DMS 273 treated with DMSO at 0.1 percent for 48 hours (cell line): ENCODE data around the gene GNAL.

ENCODE experiments used
- DNase-seq: peaks from one replicate; lab custom pipeline; 2025; lab: John Stamatoyannopoulos, UW

The GNAL gene

DNA sequence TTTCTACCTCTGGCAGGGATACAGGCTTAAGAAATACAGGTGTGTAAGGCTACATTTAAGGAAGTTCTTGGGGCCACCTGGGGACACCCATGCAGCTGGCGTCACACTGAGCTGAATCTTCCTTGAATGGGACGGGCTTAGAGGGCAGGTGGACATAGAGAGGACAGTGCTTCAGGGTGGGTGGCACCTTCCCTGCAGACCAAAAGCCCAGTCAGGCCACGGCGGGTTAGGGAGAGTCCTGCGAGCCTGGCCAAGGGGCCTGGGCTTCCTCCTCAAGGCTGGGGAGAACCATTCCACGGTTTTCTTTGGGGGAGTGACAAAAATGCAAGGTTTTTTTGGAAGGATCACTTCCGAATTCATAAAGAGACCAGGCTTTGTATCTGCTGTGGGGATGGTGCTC, 73.4 kb downstream of the GNAL start:
- no peak for DNase-seq

DNA sequence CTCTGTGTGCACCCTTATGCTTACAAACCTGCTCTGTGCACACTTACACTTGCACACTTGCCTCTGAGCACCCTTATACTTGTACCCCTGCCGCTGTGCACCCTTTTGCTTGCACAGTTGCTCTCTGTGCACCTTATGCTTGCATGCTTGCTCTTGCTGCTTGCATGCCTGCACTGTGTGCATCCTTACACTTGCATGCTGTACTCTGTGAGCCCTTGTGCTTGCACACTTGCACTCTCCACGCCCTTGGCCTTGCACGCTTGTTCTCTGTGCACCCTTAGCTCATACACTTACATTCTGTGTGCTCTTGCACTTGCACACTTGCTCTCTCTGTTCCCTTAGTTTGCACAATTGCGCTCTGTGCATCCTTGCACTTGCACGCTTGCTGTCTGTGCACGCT, 78.3 kb downstream of the GNAL start:
- no peak for DNase-seq

- no peak for DNase-seq
Measured at GRCh38 chr18:11767935-11768334, 78.9 kb downstream of the GNAL start.

DNA sequence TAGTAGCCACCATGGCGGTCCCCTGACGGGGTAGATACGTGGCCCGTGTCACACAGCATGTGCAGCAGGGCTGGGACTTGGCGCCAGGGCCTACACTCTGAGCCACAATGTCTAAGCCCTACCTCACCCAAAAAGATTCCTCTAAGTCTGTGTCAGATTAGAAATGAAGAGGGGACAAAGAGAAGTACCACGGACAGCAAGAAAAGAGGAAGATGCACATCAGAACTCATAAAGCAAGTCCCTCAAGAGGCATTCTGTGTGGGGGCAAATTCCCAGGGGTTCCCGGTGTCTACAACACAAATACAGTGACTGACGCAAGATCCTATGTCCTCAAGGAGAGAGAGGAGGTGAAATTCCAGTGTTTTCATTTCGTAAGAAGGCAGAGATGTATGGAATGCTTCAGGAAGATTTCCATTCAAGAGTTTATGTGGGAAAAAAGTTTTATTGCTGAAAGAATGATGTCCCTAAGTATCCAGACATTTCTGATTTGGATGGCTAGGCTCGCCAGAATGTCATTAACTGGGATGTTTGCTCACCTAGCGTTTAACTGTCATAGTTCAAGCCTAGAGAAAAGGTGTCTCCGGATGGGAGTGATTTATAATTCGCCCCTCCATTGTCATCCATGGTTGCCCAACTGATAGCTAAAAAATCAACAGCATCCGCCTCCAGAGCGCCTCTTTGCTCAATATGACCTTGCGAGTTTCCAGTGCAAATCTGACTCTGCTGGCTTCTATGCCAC, 86.5 kb downstream of the GNAL start:
- DNase-seq = no peak

GRCh38 chr18:11780042-11780441, 91.0 kb downstream of the GNAL start:
- no peak for DNase-seq

GRCh38 chr18:11783716-11784331, 94.8 kb downstream of the GNAL start:
- no peak for DNase-seq

DNA sequence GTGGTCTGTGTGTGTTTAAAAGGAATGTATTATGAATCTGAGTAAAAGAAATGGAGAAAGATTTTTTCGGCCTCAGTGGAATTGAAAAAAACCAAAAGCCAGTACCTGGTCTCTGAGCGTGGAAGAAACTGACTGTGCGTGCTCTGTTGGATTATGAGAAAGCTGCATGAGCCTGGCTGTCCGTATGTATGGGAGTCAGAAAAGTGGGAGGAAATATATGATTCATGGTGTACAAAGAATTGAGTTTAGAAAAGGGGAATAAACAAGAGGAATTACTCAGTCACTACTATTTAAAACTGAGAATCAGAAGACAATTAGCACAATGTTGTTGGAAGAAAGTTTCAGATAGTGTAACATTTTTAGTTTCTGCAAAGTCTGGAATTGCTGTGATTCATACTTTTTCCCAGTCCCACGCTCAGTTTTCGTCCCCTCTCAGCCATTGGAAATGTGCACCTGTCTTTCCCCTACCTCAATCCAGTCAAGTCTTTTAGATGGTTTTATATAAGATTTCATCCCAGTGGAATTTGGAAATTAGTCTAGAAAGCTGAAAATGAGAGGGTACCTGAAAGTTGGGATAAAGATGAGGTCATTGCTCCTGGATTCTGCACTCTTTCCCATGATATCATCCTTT, 95.7 kb downstream of the GNAL start:
- no peak for DNase-seq

- DNase-seq = no peak
Measured at GRCh38 chr18:11785444-11786055, 96.5 kb downstream of the GNAL start.

GRCh38 chr18:11789716-11790510, 100.8 kb downstream of the GNAL start:
- no peak for DNase-seq

GRCh38 chr18:11791131-11791530, 102.1 kb downstream of the GNAL start:
- no peak for DNase-seq

DNA sequence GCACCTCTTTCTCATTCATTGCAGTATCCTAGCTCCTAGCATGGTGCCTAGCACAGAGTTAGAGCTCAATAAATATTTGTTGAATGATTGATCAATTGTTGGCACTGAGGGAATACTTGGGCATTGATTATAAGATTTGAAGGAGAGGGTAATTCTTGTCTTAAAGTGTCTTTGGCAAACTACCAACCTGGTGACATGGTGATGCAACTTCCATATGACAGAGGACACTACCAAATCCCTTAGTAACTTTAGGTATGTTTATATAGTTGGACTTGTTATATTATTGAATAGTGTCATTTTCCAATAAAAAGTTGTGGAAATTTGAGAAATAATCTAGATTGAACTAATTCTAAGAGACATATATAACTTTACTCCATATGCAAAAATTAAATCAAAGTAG, 103.6 kb downstream of the GNAL start:
- no peak for DNase-seq

GRCh38 chr18:11794195-11794594, 105.1 kb downstream of the GNAL start:
- DNase-seq = no peak

GRCh38 chr18:11795916-11796315, 106.9 kb downstream of the GNAL start:
- no peak for DNase-seq

DNA sequence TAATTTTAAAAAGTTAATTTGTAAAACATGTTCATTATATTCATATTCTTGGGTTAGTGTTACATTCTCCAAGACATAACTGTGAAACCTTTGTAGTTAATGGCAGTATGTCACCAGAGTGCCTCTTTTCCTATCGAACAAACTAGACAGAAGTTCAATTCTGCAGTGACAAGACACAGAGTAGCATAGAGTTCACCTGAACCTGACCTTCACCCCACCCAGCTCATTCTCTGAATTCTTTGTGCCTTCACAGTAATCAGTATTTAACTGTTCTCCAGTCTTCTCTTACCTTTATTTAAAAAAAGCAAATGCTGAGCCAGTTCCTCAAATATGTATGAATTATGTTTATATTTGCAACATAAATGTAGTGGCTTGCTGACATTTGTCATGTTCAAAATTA, 109.2 kb downstream of the GNAL start:
- DNase-seq = no peak

- DNase-seq = no peak
Measured at GRCh38 chr18:11799066-11799465, 110.0 kb downstream of the GNAL start.

GRCh38 chr18:11800566-11801334, 111.7 kb downstream of the GNAL start:
- DNase-seq = no peak

DNA sequence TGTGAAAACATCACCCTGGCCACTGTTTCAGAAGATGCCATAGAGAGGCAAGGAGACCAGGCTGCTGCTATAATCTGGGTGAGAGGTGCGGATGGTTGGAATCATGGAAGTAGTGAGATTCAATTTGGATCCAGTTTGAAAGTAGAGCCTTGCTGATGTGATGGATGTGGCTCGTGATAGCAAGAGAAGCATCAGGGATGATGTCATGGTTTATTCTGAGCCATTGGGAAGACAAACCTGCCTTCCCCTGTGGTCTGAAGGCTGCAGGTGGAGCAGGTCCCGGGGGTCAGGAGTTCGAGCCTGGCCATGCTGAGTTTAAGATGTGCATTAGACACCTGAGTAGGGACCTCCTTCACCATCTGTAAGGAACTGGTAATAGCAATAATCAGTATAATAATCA, 112.5 kb downstream of the GNAL start:
- DNase-seq = no peak

DNA sequence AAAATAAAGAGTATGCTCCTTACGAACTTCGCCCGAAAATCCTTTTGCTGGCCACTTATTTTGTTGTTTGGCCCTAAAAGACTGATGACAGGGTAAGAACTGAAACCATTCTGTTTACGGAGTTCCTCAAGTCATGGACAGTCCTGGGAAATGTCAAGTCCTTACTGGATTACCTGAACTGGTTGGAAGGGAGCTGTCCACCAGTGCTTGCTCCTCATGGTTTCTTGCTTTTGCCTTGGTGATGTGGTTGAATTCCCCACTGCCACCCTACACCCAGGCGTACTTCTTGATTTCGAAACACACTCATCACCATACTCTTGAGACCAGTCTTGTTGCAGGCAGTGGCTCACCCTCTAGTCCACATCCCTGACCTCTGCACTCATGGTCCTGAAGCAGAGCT, 113.1 kb downstream of the GNAL start:
- DNase-seq = no peak

DNA sequence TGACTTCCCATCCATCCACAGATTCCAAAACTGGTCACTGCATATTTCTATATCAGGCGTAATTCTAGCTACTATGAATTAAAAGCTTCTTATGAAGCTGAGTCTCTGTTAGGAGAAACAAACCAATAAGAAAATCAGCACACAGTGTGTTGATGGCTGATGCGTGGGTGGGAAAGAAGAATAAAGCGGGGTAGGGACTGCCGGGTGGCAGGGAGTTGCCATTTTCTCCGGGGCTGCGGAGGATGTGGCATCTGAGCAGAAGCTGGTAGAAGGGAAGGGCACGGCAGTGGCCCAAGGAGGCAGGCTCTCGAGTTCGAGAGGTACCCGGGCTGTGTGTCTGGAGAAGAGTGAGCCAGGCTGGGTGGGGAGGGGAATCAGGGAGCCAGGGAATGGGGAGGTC, 113.5 kb downstream of the GNAL start:
- DNase-seq = no peak

DNA sequence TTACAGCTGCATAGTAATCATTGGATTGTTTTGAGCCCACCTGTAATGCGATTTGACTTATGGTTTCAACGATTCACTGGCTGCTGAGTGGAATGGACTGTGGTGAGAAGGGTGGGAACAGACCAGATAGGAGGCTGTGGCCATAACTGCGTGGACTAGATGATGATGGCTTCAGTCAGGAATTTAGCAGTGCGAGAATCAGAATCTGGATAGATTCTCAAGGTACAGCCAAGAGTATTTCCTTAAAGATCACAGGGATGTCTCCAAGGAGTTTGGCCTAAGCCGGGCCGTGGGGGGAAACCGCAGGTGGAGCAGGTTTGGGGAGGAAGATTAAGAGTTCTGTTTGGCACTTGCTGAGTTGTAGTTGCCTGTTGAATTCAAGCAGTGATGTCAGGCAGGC, 118.2 kb downstream of the GNAL start:
- DNase-seq = no peak
